Keratinocyte (primary cell): ENCODE results near the gene TLR4.

Experiments
- CTCF ChIP-seq, 3 experiments: IDR thresholded peaks in 1 of 3; conservative IDR thresholded peaks in 1 of 3; optimal IDR thresholded peaks in 1 of 3; 2 replicates in 2 of 3; 3 replicates in 1 of 3; pipeline versions ENCODE3 to v1.5.1; 2011; ENCODE audit warnings: low read length in 3 of 3, mild to moderate bottlenecking in 3 of 3, moderate library complexity in 2 of 3, control low read depth in 1 of 3, inconsistent platforms in 1 of 3; ENCODE audit not compliant: insufficient read depth in 2 of 3; ENCODE audit errors: extremely low read depth in 1 of 3
- EZH2 ChIP-seq: IDR thresholded peaks from one replicate; pipeline ENCODE4 v1.6.1; 2012; ENCODE audit warnings: inconsistent platforms, mild to moderate bottlenecking, low read length, moderate library complexity

GRCh38 chr9:117732494-117732893, 28.3 kb downstream of the TLR4 start:
- TF ChIP-seq CTCF (optimal IDR thresholded peaks at IDR 0.05 in 1 of 3, IDR thresholded peaks at IDR 0.05 in 1 of 3, conservative IDR thresholded peaks at IDR 0.05 in 1 of 3; ENCODE audit: extremely low read depth in 1 of 3, insufficient read depth in 2 of 3, low read length in 3 of 3) = no peak
- TF ChIP-seq EZH2 = no peak
